Ectodermal cell (in vitro differentiated cells): ENCODE data around the gene MOB2.

Experiments
- H3K27ac ChIP-seq: 2 replicates; pipeline ENCODE4 v1.7.0; 2013; ENCODE audit warnings: mild to moderate bottlenecking, low read depth, low read length; ENCODE audit not compliant: insufficient read depth, poor library complexity, severe bottlenecking
- H3K27me3 ChIP-seq: 2 replicates; pipeline ENCODE4 v1.7.0; 2013; ENCODE audit warnings: mild to moderate bottlenecking, low read length; ENCODE audit not compliant: insufficient read depth, control insufficient read depth, poor library complexity, severe bottlenecking
- H3K36me3 ChIP-seq: one replicate; pipeline ENCODE4 v1.7.0; 2013; ENCODE audit warnings: low read length; ENCODE audit not compliant: control insufficient read depth, insufficient read depth
- H3K4me1 ChIP-seq: one replicate; pipeline ENCODE4 v1.7.0; 2013; ENCODE audit warnings: low read length; ENCODE audit not compliant: control insufficient read depth, insufficient read depth
- H3K4me3 ChIP-seq: 2 replicates; pipeline ENCODE4 v1.7.0; 2013; ENCODE audit warnings: low read depth, low read length, control low read depth; ENCODE audit not compliant: insufficient read depth
- H3K9me3 ChIP-seq: 2 replicates; pipeline ENCODE4 v1.7.0; 2013; ENCODE audit warnings: mild to moderate bottlenecking, low read length, moderate library complexity; ENCODE audit not compliant: control insufficient read depth
- WGBS, 2 experiments: methylation state at CpG; one replicate each; pipeline ENCODE4 v1.1.7; 2013; ENCODE audit warnings: missing lambda C conversion rate in 2 of 2; 5-methylcytosine and 5-hydroxymethylcytosine counted together

MOB2 gene

GRCh38 chr11:1503708-1504104, 17.1 kb upstream of the MOB2 start:
- WGBS, 2 experiments, result 94% methylated on average over 14 of the region's 14 CpGs
- peaks cover 9% of the 10 kb centered on the region for H3K4me1 ChIP-seq
- no peaks in the 10 kb centered on the region for H3K27me3 ChIP-seq
- H3K36me3 ChIP-seq, result no peaks in the 10 kb centered on the region
- no peaks in the 10 kb centered on the region for H3K9me3 ChIP-seq
- no peak overlapping the region for H3K27ac ChIP-seq
- H3K4me3 ChIP-seq, result no peak overlapping the region

- no peak overlapping the region for H3K27ac ChIP-seq
- 88 to 89% methylated on average over 20 of the region's 20 CpGs for WGBS, 2 experiments
Observed at GRCh38 chr11:1502954-1503707, 16.6 kb upstream of the MOB2 start.

GRCh38 chr11:1502168-1502953, 15.8 kb upstream of the MOB2 start:
- Histone ChIP-seq H3K36me3 (no peaks in the 10 kb centered on the region), H3K27me3 (no peaks in the 10 kb centered on the region), H3K4me3 (no peak overlapping the region), H3K27ac (no peak overlapping the region), H3K4me1 (peaks cover 2% of the 10 kb centered on the region), H3K9me3 (no peaks in the 10 kb centered on the region)
- WGBS, 2 experiments, result 83 to 86% methylated on average over 24 of the region's 24 CpGs

More at GRCh38 chr11:1502954-1503707, 16.6 kb upstream of the MOB2 start:
- H3K36me3 ChIP-seq, result no peaks in the 10 kb centered on the region
- no peaks in the 10 kb centered on the region for H3K9me3 ChIP-seq
- H3K4me1 ChIP-seq, result peaks cover 9% of the 10 kb centered on the region
- H3K4me3 ChIP-seq, result no peak overlapping the region
- no peaks in the 10 kb centered on the region for H3K27me3 ChIP-seq

- WGBS, 2 experiments, result 91 to 92% methylated on average over 25 of the region's 25 CpGs
- Histone ChIP-seq H3K4me1 (no peaks in the 10 kb centered on the region), H3K36me3 (no peaks in the 10 kb centered on the region), H3K4me3 (no peak overlapping the region), H3K27me3 (no peaks in the 10 kb centered on the region), H3K27ac (no peak overlapping the region), H3K9me3 (no peaks in the 10 kb centered on the region)
Observed at GRCh38 chr11:1501421-1502167, 15.0 kb upstream of the MOB2 start.

GRCh38 chr11:1500466-1501420, 14.2 kb upstream of the MOB2 start:
- Histone ChIP-seq H3K9me3 (no peaks in the 10 kb centered on the region), H3K36me3 (no peaks in the 10 kb centered on the region), H3K4me1 (no peaks in the 10 kb centered on the region), H3K27ac (no peak overlapping the region), H3K4me3 (no peak overlapping the region), H3K27me3 (no peaks in the 10 kb centered on the region)
- WGBS, 2 experiments, result 91 to 93% methylated on average over 28 of the region's 28 CpGs

GRCh38 chr11:1499899-1500298, 13.3 kb upstream of the MOB2 start:
- Histone ChIP-seq H3K4me1 (no peaks in the 10 kb centered on the region), H3K27ac (no peak overlapping the region), H3K4me3 (no peak overlapping the region), H3K27me3 (no peaks in the 10 kb centered on the region), H3K36me3 (no peaks in the 10 kb centered on the region), H3K9me3 (no peaks in the 10 kb centered on the region)
- WGBS, 2 experiments, result 81 to 84% methylated on average over 14 of the region's 14 CpGs

DNA sequence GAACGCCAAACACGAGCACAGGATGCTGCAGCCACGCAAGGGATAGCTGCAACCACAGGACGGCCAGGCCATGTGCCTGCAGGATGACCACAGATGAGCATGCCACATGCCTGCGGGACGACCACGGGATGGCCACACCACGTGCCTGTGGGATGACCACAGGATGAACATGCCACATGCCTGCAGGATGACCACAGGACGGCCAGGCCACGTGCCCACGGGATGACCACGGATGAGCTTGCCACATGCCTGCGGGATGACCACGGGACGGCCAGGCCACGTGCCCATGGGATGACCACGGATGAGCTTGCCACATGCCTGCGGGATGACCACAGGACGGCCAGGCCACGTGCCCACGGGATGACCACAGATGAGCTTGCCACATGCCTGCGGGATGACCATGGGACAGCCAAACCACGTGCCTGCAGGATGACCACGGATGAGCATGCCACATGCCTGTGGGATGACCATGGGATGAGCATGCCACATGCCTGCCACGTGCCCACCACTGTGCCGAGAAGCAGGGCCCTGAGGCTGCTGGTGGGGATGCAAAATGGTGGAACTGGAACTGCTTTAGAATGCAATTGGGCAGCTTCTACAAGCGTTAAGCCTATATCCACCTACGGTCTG, 12.8 kb upstream of the MOB2 start:
- Histone ChIP-seq H3K9me3 (no peaks in the 10 kb centered on the region), H3K4me3 (no peak overlapping the region), H3K27ac (no peak overlapping the region), H3K36me3 (no peaks in the 10 kb centered on the region), H3K27me3 (no peaks in the 10 kb centered on the region), H3K4me1 (no peaks in the 10 kb centered on the region)
- 96 to 97% methylated on average over 28 of the region's 28 CpGs for WGBS, 2 experiments

DNA sequence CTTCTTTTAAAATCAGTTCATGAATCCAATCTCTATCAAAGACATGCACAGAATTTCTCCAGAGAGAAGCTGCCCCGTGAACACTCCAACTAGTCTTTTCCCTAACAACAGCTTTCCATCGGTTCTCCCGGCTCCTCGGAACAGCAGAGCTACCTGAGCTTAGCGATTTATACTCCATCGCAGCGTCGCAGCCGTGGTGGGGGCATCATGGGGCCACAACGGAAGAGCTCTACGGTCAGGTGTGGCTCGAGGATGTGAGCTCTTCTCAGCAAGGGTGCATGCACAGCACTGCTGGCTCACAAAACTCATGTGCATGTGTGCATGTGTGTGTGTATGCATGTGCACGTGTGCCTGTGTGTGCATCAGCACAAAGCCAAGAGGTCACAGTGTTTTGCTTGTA, 11.7 kb upstream of the MOB2 start:
- Histone ChIP-seq H3K4me3 (no peak overlapping the region), H3K36me3 (no peaks in the 10 kb centered on the region), H3K27me3 (no peaks in the 10 kb centered on the region), H3K9me3 (no peaks in the 10 kb centered on the region), H3K27ac (no peak overlapping the region), H3K4me1 (no peaks in the 10 kb centered on the region)
- WGBS, 2 experiments, result 97% methylated on average over 13 of the region's 13 CpGs

GRCh38 chr11:1497600-1497999, 11.0 kb upstream of the MOB2 start:
- Histone ChIP-seq H3K36me3 (no peaks in the 10 kb centered on the region), H3K4me3 (no peak overlapping the region), H3K4me1 (no peaks in the 10 kb centered on the region), H3K9me3 (no peaks in the 10 kb centered on the region), H3K27ac (no peak overlapping the region), H3K27me3 (no peaks in the 10 kb centered on the region)
- 86 to 90% methylated on average over 4 to 5 of the region's 5 CpGs for WGBS, 2 experiments
